Measurements from ENCODE around the gene RASA3. TPM values are rescaled to one million over a fixed set of nuclear protein-coding genes. Genes with fewer than 3 reads are reported as not detected.

Gene RASA3
- total and polyA plus RNA-seq, 2 donors (not counting 3 experiments of a cell fraction or from before 2014, with no cell fraction given) = 26.5 to 53.8 TPM

GRCh38 chr13:113950451-113951245 is 181.8 kb downstream of the RASA3 start:
- no peak for DNase-seq (ENCODE audit: low read depth, low spot score)
- no TSS peak for BruUV-seq (replicated peaks)

More at GRCh38 chr13:113950451-113951245, 181.8 kb downstream of the RASA3 start:
- no peaks in the 10 kb centered on the region for H3K9me3 ChIP-seq (replicated peaks; ENCODE audit: control insufficient read depth, insufficient read depth, low read length)
- H4K20me1 ChIP-seq (replicated peaks; ENCODE audit: control insufficient read depth, extremely low read depth, insufficient read depth, low read length) = no peaks in the 10 kb centered on the region
- no peak overlapping the region for H3K4me3 ChIP-seq (replicated peaks in 1 of 3; ENCODE audit: insufficient read depth in 1 of 3, low read depth in 1 of 3, low read length in 3 of 3)
- H3K4me2 ChIP-seq (ENCODE audit: insufficient read depth, low read length) = no peak overlapping the region
- ChIA-PET POLR2A (no interaction called here), CTCF (interaction anchor here (0.7 kb wide), 1 partner anchor 272 kb away, joined by 3 read pairs; no protein-coding TSS in a partner anchor)
- FAIRE-seq = no peak
- no peak overlapping the region for H3K9ac ChIP-seq (replicated peaks; ENCODE audit: extremely low read depth, insufficient read depth, low read length)
- dilution Hi-C loops (cut with MboI; ENCODE audit: extremely low pct_ligation_motif_present, low sequenced_read_pairs) = no loop called here
- H3K36me3 ChIP-seq (ENCODE audit: control insufficient read depth in 2 of 2, extremely low read depth in 1 of 2, insufficient read depth in 2 of 2, low read length in 2 of 2) = no peaks in the 10 kb centered on the region
- H2AFZ ChIP-seq (ENCODE audit: low read depth, low read length) = no peak overlapping the region
- TF ChIP-seq POLR2A (IDR thresholded peaks at IDR 0.05; ENCODE audit: low read depth, low read length) (no peak), GATA2 (IDR thresholded peaks at IDR 0.05; ENCODE audit: insufficient read depth, insufficient read length, low read depth, low read length) (no peak), EZH2 (IDR thresholded peaks at IDR 0.05; ENCODE audit: borderline replicate concordance, low read depth, low read length, severe bottlenecking) (no peak), CTCF (IDR thresholded peaks at IDR 0.05; ENCODE audit: extremely low read depth in 1 of 2, insufficient read depth in 1 of 2, low read depth in 1 of 2, low read length in 2 of 2) (no peak), JUN (IDR thresholded peaks at IDR 0.05; ENCODE audit: borderline replicate concordance, insufficient read depth, insufficient read length, low read depth) (no peak), MYC (IDR thresholded peaks at IDR 0.05; ENCODE audit: low read depth, low read length) (no peak), POLR2AphosphoS5 (IDR thresholded peaks at IDR 0.05; ENCODE audit: insufficient read depth, low read depth, low read length) (no peak)
- no peaks in the 10 kb centered on the region for H3K27me3 ChIP-seq (ENCODE audit: control insufficient read depth in 2 of 2, insufficient read depth in 2 of 2, low read length in 2 of 2)
- intact Hi-C loops (cut with micrococcal nuclease) = loop anchor here (1.0 to 2.0 kb wide), 4 partner anchors 160 to 284 kb away; partner anchors contain the start of gene CDC16
- no peak overlapping the region for H3K27ac ChIP-seq (ENCODE audit: insufficient read depth, low read depth, low read length)
- H3K9me1 ChIP-seq (replicated peaks; ENCODE audit: control insufficient read depth, extremely low read depth, insufficient read depth, low read length) = no peaks in the 10 kb centered on the region
- no peaks in the 10 kb centered on the region for H3K79me2 ChIP-seq (ENCODE audit: control insufficient read depth, insufficient read depth, low read length)
- no peaks in the 10 kb centered on the region for H3K4me1 ChIP-seq (ENCODE audit: control insufficient read depth, extremely low read depth, insufficient read depth, low read length)

All from endothelial cell of umbilical vein (primary cell).